HG03520 (cell line): ENCODE data around the gene MMP23B.
A peak's percentile ranks its signal among the peaks of the same experiment; 100 is the strongest.
"Not testable (repeated sequence)": the region's sequence is repeated elsewhere in the genome, so short reads cannot be mapped to it uniquely, and the experiment has no call there.

Experiments
- ATAC-seq: cut with Tn5 transposase; IDR thresholded peaks from one replicate; pipeline ENCODE4 v1.9.1; 2021; ENCODE audit warnings: mild to moderate bottlenecking, moderate library complexity; ENCODE audit not compliant: unreplicated experiment

Gene MMP23B

DNA sequence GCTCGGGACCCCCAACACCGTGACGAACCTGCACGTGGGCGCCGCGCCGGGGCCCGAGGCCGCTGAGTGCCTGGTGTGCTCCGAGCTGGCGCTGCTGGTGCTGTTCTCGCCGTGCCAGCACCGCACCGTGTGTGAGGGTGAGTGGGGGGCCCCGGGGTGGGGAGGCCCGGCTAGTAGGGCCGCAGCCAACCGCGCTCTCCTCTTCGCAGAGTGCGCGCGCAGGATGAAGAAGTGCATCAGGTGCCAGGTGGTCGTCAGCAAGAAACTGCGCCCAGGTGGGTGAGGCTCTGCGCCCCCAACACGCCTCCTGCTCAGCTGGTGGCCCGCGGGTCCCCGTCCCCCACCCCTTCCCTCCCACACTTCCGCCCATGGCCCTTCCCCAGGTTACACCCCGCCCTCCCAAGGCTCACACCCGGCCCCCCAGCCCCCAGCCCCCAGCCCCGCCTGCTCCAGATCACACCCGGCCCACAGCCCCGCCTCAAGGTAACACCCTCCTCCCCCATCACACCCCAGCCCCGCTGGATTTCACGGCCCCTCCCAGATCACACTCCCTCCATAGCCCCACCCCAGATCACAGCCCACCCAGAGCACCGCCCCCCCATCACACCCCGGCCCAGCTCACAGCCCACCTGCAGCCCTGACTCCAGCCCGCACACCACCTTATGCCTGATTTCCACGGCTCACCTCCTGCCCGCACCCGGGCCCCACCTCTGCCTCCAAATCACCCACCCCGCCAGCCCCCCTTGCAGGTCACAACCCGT, 2.4 kb upstream of the MMP23B start:
- ATAC-seq: no peak

DNA sequence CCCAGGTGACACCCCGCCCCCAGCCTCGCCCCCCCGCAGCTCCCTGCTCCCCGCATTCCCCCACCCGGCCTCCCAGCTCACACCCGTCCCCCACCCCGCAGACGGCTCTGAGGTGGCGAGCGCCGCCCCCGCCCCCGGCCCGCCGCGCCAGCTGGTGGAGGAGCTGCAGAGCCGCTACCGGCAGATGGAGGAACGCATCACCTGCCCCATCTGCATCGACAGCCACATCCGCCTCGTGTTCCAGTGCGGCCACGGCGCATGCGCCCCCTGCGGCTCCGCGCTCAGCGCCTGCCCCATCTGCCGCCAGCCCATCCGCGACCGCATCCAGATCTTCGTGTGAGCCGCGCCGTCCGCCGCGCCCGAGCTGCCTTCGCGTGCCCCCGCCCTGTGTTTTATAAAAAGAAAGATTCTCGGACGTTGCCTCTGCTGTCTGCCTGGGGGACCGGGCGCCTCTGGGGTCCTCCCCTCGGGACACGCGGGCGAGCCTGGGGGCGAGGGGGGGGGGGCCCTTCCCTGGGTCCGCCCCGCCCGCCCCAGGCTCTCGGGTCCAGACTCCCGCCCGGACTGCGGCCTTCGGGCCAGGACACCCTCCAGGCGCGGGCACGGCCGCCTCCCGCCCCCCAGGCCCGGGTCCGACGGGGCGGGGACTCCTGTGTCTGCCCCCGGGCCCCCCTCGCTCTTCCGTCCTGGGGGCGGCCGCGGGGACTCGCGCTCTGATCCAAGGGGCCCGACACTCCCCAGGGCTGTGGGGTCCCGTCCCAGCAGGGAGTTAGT, 1.6 kb upstream of the MMP23B start:
- ATAC-seq: peak; percentile 67

DNA sequence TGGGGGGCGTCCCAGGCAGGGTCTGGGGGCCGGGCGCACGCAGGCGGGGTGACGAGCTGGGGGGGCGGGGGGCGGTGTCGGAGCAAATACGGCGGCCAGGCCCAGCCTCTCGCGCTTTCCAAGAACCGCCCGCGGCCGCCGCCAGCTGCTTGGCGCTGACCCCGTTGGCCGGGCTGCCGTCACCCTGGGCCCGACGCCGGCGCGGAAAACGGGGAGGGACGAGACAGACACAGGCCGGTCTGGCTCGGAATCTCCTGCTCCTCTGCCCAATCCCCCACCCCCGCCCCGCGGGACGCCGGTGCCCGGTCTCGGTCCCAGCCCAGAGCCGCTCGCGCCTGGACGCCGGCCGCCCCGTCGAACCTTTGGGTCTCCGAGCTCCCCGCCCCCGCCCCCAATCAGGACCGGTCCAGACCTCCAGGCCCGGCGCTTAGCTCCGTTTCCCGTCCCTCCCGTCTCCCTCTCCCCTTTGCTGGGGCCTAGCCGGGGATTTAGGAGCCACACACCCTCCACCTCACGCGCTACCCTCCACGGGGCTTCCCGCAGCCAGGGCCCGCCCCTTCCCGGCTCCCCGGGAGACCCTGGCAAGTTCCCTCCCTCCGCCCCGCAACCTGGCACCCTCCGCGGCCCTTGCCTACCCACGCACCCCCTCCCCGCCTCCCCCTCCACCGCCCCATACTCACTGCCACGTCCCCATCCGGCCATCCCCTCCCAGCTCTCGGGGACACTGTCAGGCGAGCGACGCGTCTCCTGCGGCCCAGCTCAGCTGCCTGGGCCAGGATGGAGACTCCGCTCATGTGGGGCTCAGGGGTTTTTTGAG, 800 bp upstream of the MMP23B start:
- ATAC-seq: no peak

DNA sequence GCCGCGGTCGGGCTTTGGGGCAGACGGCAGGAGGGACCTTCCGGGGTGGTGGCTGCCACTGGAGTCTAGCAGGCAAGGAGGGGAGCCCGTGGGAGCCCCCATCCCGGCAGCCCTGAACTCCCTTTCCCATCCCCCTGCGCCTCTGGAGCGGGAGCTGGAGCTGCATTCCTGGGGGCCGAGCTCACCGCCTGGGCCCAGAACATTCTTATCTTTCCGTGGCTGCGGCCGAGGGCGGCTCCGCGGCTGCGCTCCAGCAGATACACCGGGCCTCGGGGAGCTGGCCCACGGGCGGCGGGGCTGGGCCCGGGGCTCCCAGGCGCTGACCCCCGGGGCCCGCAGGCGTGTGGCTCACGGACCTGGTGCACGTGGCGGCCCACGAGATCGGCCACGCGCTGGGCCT, 1.4 kb downstream of the MMP23B start:
- not testable (repeated sequence) for ATAC-seq

DNA sequence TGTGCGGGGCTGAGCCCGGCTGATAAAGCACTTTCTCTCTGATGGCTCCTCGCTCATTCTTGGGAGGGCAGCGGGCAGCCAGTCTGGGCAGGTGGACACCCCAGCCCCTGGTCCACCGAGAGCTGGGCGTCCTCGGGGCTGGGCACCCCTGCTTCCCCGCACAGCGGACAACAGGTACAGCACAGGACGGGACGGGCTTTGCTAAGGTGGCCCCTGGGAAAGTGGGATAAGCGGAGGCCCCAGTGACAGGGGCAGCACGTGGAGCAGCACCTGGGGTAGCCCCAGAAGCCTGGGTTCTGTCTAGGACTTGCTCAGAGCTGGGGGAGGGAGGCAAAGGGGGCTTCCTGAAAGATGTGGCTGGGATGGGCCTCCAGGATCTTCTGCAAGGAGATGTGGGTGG, 2.6 kb downstream of the MMP23B start:
- not testable (repeated sequence) for ATAC-seq

DNA sequence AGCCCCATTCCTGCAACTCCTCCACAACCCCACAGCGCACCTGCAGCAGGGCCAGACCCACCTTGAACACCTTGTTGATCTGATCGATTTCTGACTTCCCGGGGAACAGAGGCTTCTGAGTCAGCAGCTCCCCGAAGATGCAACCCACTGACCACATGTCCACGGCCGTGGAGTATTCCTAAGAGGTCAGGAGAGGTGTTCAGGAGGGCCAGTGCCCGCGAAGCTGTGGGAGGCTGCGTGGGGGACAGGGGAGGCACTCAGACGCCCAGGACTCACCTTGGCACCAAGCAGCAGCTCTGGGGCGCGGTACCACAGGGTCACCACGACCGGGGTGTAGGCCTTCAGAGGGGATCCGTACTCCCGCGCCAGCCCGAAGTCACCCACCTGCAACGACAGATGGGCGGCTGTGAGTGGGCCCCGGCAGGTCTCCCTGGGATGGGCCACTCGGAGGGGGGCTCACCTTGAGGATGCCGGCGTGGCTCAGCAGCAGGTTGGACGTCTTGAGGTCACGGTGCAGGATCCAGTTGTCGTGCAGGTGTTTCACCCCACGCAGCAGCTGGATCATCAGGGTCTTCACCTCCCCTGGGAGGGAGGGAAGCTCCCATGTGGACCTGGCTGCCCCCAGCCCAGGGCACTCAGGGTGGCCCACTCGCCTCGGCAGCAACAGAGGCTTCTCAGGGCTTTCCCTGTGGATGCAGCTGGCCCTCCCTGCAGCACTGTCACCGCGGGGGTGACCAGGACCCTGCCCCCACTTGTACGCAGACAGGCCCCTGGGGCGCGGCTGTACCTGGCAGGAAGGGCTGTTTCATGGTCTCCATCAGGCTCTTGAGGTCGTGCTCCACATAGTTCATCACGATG, 4.9 kb downstream of the MMP23B start:
- not testable (repeated sequence) for ATAC-seq

DNA sequence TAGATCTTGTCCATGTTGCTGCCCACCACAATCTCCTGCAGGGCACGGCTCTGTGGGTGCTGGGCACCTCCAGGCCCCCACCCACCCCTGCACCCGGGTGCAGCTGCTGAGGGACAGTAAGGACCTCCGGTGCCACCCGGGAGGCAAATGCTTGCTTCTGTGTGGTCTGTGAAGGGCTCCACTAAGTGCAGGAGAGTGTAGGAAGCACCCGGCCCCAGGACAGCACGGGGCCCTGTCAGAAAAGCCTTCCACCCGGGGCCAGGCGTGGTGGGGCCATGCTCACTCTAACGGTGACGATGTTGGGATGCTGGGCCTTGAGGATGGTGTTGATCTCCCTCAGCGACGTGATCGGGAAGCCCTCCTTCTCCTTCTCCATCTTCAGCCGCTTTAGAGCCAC, 5.5 kb downstream of the MMP23B start:
- not testable (repeated sequence) for ATAC-seq

DNA sequence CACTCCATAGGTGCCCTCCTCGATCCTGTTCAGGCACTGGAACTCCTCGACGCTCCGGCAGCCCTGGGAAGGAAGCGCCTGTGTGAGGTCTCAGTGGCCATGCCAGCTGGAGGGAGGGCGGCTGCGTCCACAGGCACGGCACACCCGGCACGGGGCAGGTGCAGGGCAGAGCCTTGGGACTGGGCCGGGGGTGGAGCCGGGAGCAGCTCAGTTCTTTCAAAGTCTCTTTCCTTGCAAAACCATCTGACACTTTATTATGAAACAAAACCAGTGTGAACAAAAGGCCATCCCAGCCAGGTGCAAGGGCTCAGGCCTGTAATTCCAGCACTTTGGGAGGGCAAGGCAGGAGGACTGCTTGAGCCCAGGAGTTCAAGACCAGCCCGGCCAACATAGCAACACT, 6.6 kb downstream of the MMP23B start:
- not testable (repeated sequence) for ATAC-seq

DNA sequence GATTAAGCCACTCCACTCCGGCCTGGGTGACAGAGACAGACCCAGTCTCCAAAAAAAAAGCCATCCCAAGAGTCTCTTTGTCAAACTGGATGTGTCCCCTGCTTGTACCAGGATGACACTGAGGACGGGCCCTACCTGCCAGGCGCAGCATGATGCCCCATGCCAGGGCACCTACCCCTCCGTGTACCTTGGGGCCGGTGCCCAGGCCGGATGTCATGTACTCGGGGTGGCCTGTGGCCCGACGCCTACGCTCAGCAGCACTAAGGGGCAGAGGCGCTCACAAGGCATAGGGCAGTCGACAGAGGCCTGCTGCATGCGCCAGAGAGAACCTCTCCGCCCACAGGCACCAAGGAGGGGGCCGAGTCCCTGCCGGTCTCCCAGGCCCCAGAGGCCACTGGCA, 7.4 kb downstream of the MMP23B start:
- ATAC-seq: not testable (repeated sequence)

DNA sequence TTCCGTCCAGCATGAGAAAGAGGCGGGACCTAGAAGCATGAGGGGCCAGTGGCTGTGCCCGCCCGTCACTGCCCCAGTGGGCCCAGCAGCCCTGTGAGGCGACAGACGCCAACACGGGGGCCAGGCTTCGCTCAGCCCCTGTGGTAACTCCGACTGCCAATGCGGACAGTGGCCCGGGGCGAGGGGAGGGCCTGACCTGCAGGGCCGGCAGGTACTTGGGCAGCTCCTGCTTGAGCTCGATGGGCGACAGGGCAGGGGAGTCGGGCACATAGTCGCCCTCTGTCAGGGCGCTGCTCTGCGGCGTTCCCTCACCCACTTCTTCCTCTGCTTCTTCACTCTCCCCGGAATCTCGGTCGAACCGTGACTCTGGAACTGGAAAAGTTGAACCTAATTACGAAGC, 8.1 kb downstream of the MMP23B start:
- ATAC-seq: not testable (repeated sequence)

DNA sequence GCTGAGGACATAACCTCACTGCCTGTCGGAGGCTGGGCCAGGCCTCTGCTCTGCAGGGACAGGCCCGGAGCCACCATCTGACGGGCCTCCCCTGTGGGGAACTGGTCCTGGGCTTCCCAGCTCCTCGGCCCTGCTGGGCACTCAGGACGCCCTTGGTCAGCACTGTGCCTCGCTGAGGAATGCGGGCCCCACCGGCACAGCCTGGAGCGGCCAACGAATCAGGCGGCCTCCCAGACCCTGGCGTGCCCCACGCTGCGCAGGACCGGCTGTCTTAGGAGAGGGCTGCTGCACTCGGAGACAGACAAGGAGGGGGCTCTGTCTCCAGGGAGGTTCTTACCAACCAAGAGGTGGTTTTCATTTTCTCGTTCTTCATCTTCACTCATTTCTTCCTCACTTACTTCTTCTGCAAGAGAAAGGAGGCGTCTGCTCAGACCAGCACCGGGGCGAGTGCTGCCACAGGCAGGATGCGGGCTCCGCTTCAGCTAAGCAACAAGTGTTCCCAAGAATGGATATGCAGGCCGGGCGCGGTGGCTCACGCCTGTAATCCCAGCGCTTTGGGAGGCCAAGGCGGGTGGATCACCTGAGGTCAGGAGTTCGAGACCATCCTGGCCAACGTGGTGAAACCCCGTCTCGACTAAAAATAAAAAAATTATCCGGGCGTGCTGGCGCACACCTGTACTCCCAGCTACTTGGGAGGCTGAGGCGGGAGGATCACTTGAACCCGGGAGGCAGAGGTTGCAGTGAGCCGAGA, 8.9 kb downstream of the MMP23B start:
- not testable (repeated sequence) for ATAC-seq

DNA sequence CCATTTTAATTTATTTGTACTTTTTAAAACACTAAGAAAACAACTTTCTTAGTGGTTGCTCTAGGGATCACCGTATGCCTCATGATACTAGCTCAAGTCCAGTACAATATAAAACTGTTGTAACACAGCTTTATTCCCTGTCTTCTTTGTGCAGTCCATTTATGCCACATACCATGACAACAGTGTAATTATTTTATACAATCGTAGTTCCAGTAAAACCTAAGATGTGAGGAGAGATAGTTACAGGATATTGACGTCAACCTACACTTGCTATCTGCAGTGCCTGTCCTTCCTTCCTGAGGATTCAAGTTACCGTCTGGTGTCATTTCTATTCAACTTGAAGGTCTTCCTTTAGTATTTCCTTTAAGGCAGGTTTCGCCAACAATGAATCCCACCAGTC, 14.4 kb downstream of the MMP23B start:
- ATAC-seq: not testable (repeated sequence)

DNA sequence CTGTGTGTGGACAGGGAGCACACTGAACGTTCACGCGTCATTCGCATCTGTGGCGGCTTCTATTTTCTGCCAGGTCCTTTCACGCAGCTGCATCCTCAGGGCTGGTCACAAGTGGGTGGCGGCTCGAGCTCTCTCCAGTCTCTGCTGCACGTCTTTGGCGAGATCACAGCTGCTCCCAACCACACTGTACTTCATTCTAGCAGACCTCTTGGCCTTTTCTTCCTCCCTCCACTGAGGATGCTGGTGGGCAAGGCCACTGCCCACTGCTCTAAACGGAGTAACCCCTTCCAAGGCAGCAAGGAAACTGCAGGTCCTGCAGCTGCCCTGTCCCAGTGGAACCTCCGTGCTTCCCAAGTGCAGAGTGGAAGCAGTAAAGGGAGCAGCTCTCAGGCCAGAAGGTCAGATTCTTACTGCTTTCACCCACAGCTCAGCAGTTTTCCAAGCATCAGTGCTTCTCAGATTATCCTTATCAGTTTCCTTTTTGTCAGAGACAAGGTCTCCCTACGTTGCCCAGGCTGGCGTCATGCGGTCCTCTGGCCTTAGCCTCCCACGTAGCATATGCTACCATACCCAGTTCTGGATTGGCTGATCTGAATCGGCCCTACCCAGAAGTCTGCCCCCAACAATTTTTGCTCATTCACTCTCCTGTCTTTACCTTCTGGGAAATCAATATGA, 15.7 kb downstream of the MMP23B start:
- ATAC-seq: not testable (repeated sequence)

DNA sequence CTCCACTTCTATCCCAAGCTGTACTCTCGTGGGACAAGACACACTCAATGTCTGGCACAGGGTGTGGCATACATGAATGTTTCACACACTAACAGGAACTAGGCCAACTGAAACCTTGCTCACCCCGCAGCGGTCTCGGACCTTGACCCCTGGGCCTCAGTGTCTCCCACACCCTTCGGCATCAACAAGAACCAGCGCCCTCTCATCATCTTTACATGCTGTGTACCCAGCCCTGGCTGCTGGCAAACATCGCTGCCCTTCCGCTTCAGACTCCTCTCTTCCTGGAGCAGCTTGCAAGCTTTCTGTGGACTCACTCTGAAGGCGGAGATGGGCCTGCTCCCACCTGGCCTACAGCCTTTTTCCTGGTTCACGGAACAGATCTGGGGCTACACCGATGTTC, 16.3 kb downstream of the MMP23B start:
- not testable (repeated sequence) for ATAC-seq

DNA sequence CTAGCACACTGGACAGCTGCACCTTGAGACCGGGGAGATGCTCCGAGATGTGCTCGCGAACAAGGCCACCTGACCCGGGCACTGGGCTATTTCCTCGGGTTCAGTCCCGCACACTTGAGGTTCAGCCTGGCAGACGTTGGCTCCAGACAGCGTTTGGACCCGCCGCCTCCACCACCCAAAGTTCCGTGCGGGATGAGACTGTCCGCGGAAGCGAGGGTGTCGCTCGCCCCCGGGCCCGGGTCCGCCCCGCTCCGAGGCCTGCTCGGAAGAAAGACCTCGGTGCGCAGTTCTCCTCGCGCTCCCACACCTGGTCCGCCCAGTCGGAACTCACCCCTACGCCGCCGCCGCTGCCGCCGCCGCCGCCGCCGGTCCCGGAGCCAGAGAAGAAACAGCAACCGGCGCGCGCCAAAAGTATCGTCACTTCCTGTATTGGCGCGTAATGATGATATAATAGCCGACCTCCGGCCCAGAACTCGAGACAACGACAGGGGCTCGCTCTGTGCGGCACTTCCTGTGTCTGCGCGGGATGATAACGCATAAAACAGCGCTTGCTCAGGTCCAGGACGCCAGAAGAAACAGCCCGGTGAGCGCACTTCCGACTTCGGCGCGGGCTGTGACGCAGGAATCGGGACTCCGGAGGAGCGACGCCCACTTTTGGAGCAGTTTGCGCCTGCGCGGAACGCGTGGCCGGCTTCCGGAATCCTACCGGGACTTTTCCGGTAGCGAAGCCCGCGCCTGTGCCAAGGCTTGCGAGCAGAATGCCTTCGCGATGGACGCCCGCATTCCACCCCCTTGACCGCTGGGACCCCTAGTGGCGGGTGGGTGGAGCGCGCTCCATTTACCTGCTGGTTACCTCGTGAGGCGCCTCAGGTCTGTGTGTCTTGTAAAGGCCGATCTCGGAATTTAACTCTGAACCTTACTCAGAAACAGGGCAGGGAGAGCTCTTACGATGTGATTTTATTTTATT, 26.9 kb downstream of the MMP23B start, which contains the start of gene CDK11B:
Gene CDK11B, minus strand, starts transcription at position 422 of the 967 bp plus-strand sequence. CDS start 1,519 bp downstream, outside the sequence.
- peak; percentile 91 for ATAC-seq

DNA sequence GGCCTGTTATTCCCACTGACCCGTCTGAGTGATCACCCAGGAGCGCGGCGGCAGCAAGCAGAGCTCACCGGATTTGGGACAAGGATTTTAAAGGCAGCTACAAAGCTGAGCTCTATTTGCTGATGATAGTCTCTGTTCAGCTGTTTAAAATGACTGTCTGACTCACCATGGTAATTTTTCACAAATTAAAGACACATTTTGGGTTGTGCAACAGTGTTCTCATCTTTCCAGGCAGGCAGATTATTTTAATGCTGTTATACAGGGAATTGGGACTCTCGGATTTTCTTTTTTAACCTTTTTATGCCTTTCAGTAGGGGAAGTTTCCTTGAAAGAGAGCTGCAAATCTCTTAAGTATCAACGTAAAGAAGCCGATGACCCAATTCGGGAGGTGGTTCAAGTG, 30.4 kb downstream of the MMP23B start:
- ATAC-seq: not testable (repeated sequence)

DNA sequence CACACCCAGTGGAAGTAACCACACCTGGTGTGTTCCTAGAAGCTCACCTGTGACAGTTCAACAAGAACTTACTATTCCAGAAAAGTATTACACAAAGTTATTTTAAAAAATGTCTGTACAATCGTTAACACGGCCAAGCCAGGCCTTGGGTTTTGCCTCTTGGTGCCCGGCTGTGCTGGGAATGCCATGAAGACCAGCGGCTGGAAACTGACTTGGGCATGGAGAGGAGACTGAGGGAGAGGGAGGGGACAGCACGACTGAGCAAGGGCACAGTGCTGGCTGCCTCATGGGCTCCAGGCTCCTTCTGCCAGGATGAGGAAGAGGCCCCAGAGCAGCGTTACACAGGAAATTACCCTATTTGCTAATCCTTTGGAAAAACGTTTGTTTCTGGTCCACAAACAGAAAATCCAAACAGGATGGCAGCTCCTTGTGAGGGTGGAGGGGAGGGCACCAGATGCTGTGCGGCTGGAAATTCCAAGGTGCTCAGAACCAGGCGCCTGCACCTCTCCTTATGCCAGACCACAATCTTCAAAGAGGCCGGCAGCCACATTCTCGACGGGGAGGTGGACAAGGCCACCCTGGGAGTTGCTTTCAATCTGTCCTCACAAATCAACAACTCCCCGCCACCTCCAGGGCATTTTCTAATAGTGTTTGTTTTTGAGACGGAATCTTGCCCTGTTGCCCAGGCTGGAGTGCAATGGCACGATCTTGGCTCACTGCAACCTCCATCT, 31.0 kb downstream of the MMP23B start:
- not testable (repeated sequence) for ATAC-seq
